Loucy (cell line): ENCODE results near the gene RMI2.

Experiments used
- H2AFZ ChIP-seq: fragments of 200-600 bp; sonication (generic); 2 replicates; pipeline ENCODE4 v1.6.0; 2016; ENCODE audit warnings: antibody characterized with exemption, mild to moderate bottlenecking, low read length, moderate library complexity
- H3F3A ChIP-seq: fragments of 200-600 bp; 2 replicates; pipeline ENCODE4 v1.6.0; 2016; ENCODE audit warnings: antibody characterized with exemption, low read depth, mild to moderate bottlenecking
- H3K27me3 ChIP-seq: fragments of 200-600 bp; sonication (generic); 2 replicates; pipeline ENCODE4 v1.6.1; 2014; ENCODE audit warnings: low read length, mild to moderate bottlenecking; ENCODE audit not compliant: insufficient read depth, poor library complexity, severe bottlenecking
- H3K36me3 ChIP-seq: fragments of 200-600 bp; sonication (generic); 2 replicates; pipeline ENCODE4 v1.6.1; 2016; ENCODE audit warnings: low read length; ENCODE audit not compliant: insufficient read depth
- H3K4me1 ChIP-seq: fragments of 200-600 bp; sonication (generic); 2 replicates; pipeline ENCODE4 v1.5.1; 2014; ENCODE audit warnings: low read length, mild to moderate bottlenecking; ENCODE audit not compliant: insufficient read depth, poor library complexity, severe bottlenecking
- H3K4me2 ChIP-seq: fragments of 200-600 bp; sonication (generic); 2 replicates; pipeline ENCODE4 v1.6.0; 2014; ENCODE audit warnings: antibody characterized with exemption, low read length, low read depth, mild to moderate bottlenecking; ENCODE audit not compliant: poor library complexity, severe bottlenecking
- H3K4me3 ChIP-seq: fragments of 200-600 bp; sonication (generic); 2 replicates; pipeline ENCODE4 v1.5.1; 2014; ENCODE audit warnings: low read length, mild to moderate bottlenecking, mixed read lengths; ENCODE audit not compliant: poor library complexity, severe bottlenecking
- H3K79me2 ChIP-seq: fragments of 200-600 bp; sonication (generic); 2 replicates; pipeline ENCODE4 v1.6.1; 2014; ENCODE audit warnings: low read length; ENCODE audit not compliant: insufficient read depth
- H3K9ac ChIP-seq: fragments of 200-600 bp; sonication (generic); 2 replicates; pipeline ENCODE4 v1.6.0; 2014; ENCODE audit warnings: mild to moderate bottlenecking, low read depth, low read length, moderate library complexity; ENCODE audit not compliant: poor library complexity, severe bottlenecking
- H3K9me2 ChIP-seq: fragments of 200-600 bp; sonication (generic); replicated peaks from 2 replicates; pipeline ENCODE4 v1.6.1; 2016; ENCODE audit warnings: low read depth, low read length, mixed read lengths
- H3K9me3 ChIP-seq: fragments of 200-600 bp; sonication (generic); 2 replicates; pipeline ENCODE4 v1.6.1; 2014; ENCODE audit warnings: mild to moderate bottlenecking, antibody characterized with exemption, low read length, low read depth; ENCODE audit not compliant: insufficient read depth
- H4K20me1 ChIP-seq: fragments of 200-600 bp; sonication (generic); 2 replicates; pipeline ENCODE4 v1.6.0; 2014; ENCODE audit warnings: antibody characterized with exemption, low read length, mild to moderate bottlenecking; ENCODE audit not compliant: insufficient read depth, poor library complexity, severe bottlenecking
- CTCF ChIP-seq: fragments of 200-600 bp; sonication (generic); conservative IDR thresholded peaks from 2 replicates; pipeline ENCODE4 v1.5.1; 2014; ENCODE audit warnings: mild to moderate bottlenecking, antibody characterized with exemption, low read length
- EZH2phosphoT487 ChIP-seq: fragments of 200-600 bp; IDR thresholded peaks from 2 replicates; pipeline ENCODE4 v1.6.1; 2018; ENCODE audit warnings: antibody characterized with exemption, mild to moderate bottlenecking, moderate library complexity, borderline replicate concordance

Gene RMI2

DNA sequence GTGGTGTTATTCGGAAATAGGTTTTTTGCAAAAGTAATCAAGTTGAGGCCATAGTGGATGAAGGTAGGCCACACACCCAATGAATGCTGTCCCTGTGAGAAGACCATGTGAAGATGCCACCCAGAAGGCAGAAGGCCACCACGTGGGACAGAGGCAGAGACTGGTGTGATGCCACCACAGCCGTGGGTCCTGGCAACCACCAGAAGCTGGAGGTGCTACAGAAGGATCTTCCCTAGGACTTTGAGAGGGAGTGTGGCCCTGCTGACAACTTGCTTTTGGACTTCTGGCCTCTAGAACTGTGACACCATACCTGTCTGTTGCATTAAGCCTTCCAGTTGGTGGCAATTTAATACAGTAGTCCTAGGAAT is 49.3 kb downstream of the RMI2 start:
- H3K27me3 ChIP-seq: no peaks in the 10 kb centered on the region
- H3K36me3 ChIP-seq: no peaks in the 10 kb centered on the region
- H3K9me2 ChIP-seq: no peaks in the 10 kb centered on the region
- no peak overlapping the region for H3K4me2 ChIP-seq
- no peak overlapping the region for H2AFZ ChIP-seq
- H3F3A ChIP-seq: no peaks in the 10 kb centered on the region
- no peaks in the 10 kb centered on the region for H3K9me3 ChIP-seq
- no peaks in the 10 kb centered on the region for H3K79me2 ChIP-seq
- no peaks in the 10 kb centered on the region for H4K20me1 ChIP-seq
- H3K4me1 ChIP-seq: no peaks in the 10 kb centered on the region
- TF ChIP-seq CTCF: no peak
- H3K9ac ChIP-seq: no peak overlapping the region
- no peak overlapping the region for H3K4me3 ChIP-seq

DNA sequence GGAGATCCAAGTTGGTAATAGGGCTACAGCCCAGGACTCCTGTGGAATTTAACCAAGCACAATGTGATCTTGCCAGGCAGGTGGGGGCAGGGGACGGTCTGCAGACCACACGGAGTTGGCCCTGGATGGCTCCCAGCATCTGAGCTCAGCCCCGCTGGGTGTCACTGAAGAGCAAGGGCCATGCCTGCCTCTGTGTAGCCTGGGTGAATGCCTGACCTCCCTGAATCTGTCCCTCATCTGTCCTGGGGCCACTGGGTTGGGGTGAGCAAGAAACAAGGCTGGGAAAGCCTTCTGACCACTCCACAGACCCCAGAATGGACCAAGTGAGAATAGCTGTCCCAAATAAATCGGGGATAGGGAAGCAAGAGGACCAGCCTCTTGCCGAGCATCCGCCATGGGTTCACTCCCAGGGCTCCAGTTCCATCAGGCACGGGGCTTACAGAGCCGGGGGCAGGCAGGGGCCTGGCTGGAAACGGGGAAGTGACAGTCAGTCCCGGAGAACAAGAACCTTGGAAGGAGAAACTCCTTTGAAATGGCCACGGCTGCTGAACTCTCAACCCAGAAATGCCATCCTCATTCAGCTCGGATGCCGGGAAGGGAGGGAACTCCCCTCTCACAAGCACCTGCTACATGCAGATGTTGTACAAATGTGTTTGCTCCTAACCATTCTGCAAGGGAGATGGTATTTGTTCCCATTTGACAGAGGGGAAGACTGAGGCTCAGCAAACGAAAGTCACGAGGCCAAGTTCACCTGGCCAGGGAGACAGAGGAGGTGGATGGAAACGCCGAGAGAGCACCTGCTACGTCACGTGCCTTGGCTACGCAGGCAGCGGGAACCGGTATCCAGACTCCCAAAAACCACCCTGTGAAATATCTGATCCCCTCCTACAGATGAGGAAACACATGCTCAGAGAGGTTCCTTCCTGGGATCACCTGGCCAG is 50.0 kb downstream of the RMI2 start:
- no peaks in the 10 kb centered on the region for H4K20me1 ChIP-seq
- H3F3A ChIP-seq: no peaks in the 10 kb centered on the region
- H3K4me3 ChIP-seq: no peak overlapping the region
- no peaks in the 10 kb centered on the region for H3K9me3 ChIP-seq
- no peaks in the 10 kb centered on the region for H3K4me1 ChIP-seq
- H3K9me2 ChIP-seq: no peaks in the 10 kb centered on the region
- H2AFZ ChIP-seq: no peak overlapping the region
- no peaks in the 10 kb centered on the region for H3K36me3 ChIP-seq
- no peak for TF ChIP-seq EZH2phosphoT487
- H3K4me2 ChIP-seq: no peak overlapping the region
- no peaks in the 10 kb centered on the region for H3K27me3 ChIP-seq
- no peak overlapping the region for H3K9ac ChIP-seq
- no peaks in the 10 kb centered on the region for H3K79me2 ChIP-seq

DNA sequence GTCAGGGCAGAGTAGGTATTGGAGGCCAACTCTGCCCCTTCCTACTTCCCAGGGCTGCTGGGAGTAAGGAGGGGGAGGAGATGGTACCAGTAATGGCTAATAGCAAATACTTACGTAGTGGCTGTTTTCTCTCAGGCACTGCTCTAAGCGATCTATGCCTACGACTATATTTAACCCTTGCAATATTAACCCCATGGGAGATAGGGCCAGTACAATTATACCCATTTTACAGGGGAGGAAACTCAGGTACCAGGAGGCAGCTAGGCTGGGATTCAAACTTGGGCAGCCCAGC is 50.6 kb downstream of the RMI2 start:
- Histone ChIP-seq H3K9me3 (no peaks in the 10 kb centered on the region), H3K4me2 (no peak overlapping the region), H3K36me3 (no peaks in the 10 kb centered on the region), H3F3A (no peaks in the 10 kb centered on the region), H2AFZ (no peak overlapping the region), H3K9ac (no peak overlapping the region), H3K79me2 (no peaks in the 10 kb centered on the region), H3K27me3 (no peaks in the 10 kb centered on the region), H3K9me2 (no peaks in the 10 kb centered on the region), H4K20me1 (no peaks in the 10 kb centered on the region), H3K4me3 (no peak overlapping the region), H3K4me1 (no peaks in the 10 kb centered on the region)
- TF ChIP-seq EZH2phosphoT487 (no peak), CTCF (no peak)
